Stimulated activated naive CD8-positive, alpha-beta T cell treated with anti-CD3 and anti-CD28 coated beads, Interleukin-15, Interleukin-2, amounts not matched to agents 100 U/mL and 50 U/mL, for 24 hours (primary cell): ENCODE results near the gene LRBA.

Experiments used
- ATAC-seq: fragments of 150-1000 bp; cut with Tn5 transposase; one replicate; pipeline ENCODE4 v1.10.0; 2021
- DNase-seq: peaks from one replicate; pipeline ENCODE4 v3.0.0; 2021

LRBA gene

DNA sequence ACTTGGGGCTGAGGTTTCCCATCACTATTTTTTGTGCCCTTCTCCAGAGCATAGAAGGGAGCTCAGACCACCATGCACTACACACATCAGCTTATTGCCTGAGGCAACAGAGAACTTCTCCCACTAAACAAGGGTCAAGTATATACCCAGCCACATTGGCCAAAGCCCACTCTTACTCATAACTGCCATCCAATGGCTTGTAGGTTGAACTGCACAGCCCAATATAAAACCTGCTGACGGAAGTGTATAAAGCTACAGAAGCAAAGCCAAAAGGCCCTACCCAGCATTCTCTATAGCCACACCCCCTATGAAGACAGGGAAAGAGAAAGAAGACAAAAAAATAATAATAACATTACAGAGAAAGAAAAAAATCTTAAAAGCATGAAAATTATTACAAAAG, 139.7 kb downstream of the LRBA start:
- DNase-seq (no peak), ATAC-seq (no peak)

DNA sequence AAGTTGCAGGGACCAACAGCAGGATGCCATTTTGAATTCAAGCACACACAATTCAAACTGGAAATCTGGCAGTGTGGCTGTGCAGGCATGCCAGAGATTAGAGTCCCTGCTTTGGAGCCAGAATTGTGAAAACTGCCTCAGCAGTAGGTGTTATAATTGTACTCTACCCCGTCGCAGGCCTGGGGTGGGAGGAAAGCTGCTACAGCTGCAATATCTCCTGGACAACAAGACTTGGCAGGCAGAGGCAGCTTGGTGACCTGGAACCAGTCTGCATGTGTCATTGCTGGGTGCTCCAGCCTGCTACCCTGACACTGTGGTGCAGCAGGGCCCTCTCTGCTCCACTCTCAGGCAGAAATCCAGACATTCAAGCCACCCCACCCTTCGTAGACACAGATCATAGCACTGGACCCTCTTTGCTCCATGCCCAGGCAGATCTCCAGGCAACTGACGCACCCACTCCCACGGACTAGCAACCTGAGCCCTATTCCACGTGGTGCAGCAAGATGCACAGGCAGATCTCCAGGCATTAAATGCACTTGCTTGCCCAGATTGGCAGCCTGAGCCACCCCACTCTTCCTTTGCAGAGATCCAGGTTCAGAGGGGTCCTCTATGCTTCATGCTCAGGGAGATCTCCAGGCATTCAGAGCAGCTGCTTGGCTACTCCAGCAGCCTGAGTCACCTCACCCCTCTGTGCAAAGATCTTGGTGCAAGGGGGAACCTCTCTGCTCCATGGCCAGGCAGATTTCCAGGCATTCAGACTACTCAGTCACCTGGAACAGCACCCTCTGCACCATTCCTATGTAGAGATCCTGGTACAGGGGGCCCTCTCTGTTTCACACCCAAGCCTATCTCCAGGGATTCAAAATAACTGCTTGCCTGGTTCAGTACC, 140.5 kb downstream of the LRBA start:
- ATAC-seq = no peak

DNA sequence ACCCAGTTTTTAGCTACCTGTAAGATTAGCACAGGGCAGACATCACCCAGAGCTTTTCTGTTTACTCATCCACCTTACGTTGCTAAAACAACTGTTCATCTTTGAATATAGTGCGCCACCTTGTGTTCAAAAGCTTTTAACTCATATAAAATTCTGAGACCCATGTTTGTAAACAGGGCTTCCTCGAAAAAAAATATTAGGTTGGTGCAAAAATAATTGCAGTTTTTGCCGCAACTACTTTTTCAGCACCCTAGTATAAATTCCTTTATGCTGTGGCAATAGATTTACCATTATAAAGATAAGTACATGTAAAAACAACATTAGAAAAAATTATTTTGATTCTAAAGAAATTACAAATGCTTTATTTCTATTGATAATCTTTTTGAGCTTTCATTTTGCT, 147.9 kb downstream of the LRBA start:
- ATAC-seq (peak; percentile 65), DNase-seq (no peak)

More for the DNA sequence above, 140.5 kb downstream of the LRBA start:
- no peak for DNase-seq

DNA sequence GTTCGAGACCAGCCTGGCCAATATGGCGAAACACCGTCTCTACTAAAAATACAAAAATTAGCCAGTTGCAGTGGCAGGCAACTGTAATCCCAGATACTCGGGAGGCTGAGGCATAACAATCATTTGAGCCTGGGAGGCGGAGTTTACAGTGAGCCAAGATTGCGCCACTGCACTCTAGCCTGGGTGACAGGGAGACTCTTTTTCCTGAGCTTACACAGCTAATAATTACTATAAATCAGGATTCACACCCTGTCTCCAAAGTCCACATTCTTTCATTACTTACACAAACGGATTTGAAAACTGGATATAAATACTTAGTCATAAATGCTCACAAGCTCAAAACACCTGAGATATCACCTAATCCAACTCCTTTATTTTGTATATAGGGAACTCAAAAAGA, 151.6 kb downstream of the LRBA start:
- ATAC-seq (no peak), DNase-seq (no peak)

DNA sequence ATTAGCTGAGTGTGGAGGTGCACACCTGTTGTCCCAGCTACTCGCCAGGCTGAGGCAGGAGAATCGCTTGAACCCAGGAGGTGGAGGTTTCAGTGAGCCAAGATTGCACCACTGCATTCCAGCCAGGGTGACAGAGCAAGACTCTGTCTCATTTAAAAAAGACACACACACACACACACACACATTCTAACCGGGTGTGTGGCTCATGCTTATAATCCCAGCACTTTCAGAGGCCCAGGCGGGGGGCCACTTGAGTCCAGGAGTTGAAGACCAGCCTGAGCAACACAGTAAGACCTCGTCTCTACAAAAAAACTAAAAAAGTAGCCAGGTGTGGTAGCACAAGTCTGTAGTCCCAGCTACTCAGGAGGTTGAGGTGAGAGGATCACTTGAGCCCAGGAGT, 152.3 kb downstream of the LRBA start:
- no peak for ATAC-seq

DNA sequence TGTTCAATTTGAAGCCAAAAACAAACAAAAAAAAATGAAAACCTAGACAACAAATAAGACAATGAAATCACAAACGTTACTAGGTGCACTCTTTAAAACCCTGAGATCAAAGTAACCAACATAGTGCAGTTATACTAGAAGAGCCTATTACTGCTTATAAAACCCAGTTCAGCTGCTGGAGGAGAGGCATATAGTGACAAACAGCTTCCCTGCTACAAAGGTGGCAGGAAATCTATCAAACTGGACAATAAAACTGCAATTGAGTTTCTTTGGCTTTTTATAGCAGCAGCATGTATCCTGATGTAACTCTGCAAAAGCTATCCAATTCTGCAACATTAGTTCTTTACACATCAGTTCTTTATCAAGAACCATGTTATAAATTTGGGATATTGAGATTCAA, 155.6 kb downstream of the LRBA start:
- ATAC-seq = no peak
- DNase-seq = no peak

More for the DNA sequence above, 152.3 kb downstream of the LRBA start:
- no peak for DNase-seq

DNA sequence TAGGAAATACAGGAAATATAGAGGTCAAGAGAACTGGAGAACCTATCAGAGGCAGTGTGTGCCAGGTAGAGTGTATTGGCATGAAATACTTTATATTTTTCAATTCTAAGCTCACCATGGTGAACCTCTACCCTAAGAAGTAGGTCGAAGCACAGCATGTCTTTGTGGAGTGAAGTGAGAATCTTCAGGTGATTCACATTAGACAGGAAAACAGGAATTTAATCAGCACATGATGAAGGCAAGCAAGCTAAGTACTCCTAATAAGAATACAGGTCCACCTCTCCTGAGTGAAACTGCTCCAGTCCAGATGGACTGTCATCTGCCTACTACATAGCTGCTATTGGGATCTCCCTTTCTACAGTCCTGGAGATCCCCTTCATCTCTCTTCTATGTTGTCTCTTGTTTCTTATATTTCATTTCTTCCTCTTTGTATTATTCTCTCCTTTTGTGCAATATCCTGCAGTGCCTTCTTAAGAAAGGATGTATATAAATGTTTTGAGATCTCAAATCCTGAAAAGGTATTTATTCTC, 159.0 kb downstream of the LRBA start:
- no peak for DNase-seq
- no peak for ATAC-seq

DNA sequence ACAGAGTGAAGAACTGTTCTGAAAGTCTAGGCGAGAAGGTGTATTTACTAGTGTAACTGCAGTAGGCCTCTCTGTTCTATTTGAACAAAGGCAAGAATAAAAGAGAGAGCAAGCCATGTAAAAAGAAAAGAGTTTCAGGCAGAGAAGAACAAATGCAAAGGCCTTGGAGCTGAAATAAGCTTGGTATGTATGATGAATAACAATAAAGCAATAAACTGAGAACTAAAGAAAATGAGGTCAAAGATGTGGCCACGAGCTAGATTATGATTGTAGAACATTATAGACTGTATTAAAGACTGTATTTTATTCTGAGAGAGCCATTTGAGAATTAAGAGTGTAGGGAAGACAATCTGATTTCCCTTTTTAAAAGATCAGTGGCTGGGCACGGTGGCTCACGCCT, 160.5 kb downstream of the LRBA start:
- ATAC-seq (no peak), DNase-seq (no peak)

DNA sequence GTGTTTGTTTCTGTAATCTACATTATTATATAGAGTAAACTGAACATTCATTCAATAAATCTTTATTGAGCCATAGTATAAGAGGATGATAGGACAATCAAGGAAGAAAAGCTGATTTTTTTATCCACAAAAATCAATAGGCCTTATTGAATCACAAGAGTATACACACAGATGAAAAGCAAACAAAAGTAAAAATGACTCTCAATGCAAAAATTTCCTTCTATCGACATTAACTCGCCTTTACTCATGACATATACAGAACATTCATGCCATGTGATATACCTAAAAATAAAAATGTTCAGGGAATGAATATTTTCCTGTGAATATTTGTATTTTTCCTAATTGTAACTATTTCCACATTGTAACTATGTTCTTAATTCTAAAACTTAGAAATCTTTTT, 161.2 kb downstream of the LRBA start:
- ATAC-seq = no peak
- DNase-seq = no peak

DNA sequence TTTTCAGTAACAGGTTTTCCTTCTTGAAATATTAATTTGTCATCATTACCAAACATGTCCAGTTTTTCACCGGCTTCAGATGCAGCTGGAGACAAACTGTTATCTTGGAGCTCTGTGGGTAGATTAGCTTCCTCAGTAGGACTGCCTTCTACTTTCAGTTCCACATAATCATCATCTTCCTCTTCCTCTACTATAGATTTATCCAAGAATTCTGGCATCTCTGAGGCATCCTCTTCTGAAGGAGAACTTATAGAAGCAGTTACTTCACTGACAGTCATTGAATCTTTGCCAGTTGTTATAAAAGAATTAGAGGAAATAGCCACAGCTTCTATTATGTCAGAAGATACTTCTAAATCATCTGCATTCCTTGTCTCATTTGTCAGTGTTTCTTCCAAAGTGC, 162.9 kb downstream of the LRBA start:
- no peak for DNase-seq

DNA sequence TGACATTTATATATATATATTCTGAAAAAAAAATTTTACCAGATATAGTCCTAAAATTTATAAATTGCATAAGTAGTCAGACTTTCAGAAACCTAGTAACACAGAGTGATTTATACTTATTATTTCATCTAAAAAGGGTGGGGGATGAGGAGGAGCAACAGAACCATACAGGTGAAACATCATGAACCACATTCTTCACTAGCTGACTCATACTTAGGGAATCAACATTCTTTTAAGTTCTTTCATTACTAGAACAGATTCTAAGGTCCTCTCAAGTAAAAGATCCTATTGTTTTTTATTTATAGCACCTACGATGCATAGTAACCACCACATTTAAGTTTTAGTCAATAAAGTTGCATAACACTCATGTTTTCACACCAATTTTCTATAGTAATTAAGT, 166.1 kb downstream of the LRBA start:
- ATAC-seq (no peak), DNase-seq (no peak)

More for the DNA sequence above, 162.9 kb downstream of the LRBA start:
- ATAC-seq = no peak

DNA sequence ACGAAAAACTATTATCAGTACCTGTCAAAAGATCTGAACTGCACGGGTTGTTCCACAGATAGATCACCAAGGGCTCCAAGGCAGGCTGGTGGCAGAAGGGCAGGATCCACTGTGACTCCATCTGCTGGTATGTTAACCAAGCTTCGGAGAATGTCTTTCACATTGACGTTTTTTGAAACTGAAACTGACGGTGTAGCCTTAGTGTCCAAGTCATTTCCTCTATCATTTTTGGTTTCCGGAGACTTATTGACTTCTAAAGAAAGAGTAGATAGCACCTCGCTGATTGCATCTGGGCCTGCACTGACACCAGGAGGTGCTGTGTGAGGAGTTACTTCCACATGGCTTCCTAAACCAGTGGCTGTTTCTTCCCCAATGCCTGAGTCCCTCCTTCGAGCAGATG, 186.9 kb downstream of the LRBA start:
- ATAC-seq (peak; percentile 89), DNase-seq (peak; percentile 20)

DNA sequence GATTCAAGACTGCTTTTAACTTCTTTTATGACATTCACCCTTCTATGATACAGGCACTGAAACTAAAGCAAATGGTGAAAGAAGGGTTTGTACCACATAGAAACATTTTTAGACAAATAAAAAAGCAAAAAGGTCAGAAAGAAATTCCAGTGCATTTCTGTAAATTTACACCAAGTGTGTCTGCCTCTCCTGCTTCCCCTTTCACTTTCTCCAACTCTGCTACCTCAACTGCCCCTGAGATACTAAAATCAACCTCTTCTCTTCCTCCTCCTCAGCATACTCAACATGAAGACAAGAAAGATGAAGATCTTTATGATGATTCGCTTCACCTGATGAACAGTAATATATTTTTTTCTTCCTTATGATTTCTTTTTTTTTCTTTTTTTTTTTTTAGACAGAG, 187.9 kb downstream of the LRBA start:
- DNase-seq (no peak), ATAC-seq (no peak)

DNA sequence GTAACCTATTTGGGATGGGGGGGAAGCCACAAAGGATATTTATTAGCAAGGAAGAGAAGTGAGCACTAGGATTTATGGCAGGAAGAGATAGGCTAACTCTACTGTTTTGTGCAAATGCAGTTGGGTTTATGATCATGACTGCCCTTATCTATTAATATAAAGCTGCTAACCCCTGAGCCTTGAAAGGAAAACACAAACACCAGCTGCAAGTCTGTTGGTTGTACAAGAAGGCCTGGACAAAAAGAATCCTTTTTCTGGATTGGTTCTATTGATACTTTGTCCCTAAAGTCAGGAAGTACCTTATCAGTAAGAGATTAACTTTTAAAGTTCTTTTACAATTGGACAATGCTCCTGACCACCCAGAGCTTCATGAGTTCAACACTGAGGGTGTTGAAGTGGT, 188.8 kb downstream of the LRBA start:
- ATAC-seq (no peak), DNase-seq (no peak)

DNA sequence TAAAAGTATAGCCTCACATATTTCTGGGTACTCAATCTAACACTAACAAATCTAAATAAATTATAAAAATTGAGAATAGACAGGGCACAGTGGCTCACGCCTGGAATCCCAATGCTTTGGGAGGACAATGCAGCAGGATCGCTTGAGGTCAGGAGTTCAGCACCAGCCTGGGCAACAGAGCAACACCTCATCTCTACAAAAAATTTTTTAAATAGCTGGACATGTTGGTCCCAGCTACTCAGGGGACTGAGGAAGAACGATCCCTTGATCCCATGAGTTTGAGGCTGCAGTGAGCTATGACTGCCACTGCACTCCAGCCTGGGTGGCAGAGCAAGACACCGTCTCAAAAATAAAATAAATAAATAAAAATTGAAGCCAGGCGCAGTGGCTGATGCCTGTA, 192.7 kb downstream of the LRBA start:
- ATAC-seq = no peak
- DNase-seq = no peak

DNA sequence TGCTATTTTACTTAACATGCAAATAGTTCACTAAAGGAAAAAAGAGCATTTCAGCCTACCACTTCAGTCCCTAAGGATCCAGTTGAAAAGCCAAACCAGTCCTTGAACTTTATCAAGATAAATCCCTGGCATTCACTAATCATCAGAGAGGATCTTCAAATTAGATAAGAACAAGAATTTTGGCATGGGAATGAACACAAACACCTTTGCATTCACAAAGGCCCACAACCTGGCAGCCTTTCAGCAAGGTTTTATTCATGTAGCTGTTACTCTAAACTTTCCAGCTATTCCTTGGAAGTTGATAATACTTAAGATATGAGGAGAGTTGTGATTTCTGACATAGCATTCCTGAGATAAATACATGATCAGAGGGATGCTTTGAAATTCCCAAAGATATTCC, 193.4 kb downstream of the LRBA start:
- ATAC-seq (no peak), DNase-seq (no peak)

DNA sequence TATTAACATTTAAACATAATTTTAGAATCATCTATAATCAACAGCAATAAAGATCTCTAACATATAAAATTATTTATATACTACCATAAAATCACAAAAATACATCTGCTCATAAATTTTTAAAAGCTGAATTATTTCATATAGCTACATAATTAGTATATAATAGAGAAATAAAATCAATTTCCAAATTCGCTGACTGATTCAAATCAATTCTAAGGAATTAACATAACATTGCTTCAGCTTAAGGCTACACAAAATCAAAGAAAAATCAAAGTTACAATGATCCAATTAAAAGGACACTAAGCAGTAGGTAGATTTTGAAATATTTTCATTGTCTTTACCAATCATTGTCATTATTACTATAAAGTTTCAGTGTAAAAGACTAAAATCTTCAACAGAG, 194.7 kb downstream of the LRBA start:
- DNase-seq (no peak), ATAC-seq (no peak)

DNA sequence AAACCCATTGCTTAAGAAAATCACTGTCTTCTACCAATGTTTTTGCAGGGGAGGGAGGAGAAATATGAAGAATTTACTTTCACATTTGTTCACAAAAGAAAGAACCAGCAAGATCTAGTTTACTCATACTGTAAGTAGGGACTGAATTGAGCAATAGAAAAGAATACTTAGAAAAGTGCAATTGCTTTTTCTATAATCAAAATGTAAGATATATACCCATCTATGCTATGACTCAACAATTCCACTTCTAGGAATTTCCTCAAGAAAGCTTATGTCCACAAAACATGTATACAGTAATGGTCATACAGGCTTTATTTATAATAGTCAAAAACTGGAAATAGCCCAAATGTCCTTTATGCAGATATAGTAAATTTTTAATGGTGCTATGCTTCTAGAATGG, 196.4 kb downstream of the LRBA start:
- DNase-seq = no peak

DNA sequence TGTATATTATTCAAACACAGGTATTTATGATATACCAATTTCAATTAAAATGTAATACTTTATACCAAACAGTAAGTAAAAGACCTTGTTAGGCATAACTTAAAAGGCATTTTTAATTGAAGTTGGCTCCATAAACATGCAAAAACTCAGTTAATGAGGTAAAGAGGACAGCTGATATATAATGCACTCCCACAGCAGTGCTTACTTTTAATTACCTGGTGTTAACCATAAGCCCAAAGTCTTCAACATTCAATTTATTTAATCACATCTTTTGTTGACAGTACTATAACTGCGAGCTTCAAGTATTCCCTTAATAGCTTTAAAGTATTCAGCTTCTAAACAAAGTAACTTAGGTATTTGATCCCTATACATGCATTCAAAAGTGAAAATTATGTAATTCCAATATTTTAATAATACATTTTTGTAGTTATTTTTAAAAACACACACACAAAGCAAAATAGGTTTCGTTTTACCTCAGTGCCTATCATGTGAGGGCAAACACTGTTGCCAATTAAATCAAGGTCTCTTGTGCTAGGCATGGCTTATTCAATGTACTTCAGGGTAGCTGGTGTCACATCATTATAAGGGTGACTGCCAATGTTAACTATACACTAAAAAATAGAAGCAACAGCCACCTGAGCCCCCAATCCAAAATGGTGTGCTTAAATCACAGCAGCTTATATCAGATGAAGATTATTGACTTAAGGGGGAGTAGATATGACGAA, 197.1 kb downstream of the LRBA start:
- ATAC-seq (no peak), DNase-seq (no peak)

More for the DNA sequence above, 196.4 kb downstream of the LRBA start:
- no peak for ATAC-seq

DNA sequence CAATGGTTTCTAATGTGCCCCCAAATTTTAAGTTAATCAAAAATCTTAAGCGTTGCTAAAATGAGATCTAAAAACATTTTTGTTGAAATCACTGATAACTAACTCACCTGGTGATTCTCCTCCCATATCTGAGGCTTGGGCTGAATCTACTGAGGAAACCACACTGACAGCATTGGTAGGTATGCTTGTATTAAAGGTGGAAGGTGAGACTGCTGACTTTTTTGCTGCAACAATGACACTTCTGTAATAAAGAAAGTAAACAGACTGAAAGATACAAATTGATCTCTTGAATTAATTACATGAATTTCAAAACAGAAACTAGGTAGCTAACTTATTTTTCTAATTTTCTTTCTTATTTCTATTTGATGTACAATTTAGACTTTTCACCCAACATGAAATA, 198.1 kb downstream of the LRBA start:
- ATAC-seq (no peak), DNase-seq (no peak)

DNA sequence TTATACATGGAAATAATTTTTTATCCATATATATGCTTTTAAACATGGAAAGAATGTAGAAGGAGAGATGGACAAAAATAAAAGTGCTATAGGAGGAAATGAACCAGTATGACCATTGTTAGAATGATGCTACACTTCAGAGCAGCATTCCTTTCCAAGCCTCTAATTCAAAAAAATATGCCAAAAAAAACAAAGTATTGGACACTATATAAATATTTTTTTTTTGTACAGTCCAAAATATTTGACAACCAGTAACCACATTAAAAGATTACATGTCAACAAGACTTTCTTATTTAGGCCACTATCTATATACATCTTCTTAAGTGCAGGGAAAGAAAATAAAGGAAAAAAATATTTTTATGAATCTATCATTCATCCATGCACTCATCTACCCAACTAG, 198.6 kb downstream of the LRBA start:
- no peak for ATAC-seq
- DNase-seq = no peak

DNA sequence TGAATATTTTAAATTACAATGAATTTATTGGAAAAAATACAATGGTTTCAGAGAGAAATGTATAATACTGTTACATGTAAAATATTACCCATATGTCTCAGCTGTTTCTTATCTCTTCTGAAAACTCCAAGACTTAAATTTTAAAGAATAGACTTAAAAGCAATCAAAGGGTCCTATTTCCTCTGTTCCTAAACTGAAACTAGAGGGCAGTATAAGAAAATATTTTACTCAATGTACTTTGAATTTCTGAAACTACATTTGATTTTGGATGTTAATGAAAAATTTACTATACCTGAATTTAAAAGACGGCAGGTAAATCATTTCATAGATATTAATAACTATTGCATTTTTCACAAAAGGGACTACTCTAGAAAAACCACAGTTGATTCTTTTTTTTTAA, 200.2 kb downstream of the LRBA start:
- DNase-seq (no peak), ATAC-seq (no peak)
